ENCODE results near the gene PDE4D.
"Not testable (repeated sequence)": the region's sequence is repeated elsewhere in the genome, so short reads cannot be mapped to it uniquely, and the experiment has no call there.

The PDE4D gene

DNA sequence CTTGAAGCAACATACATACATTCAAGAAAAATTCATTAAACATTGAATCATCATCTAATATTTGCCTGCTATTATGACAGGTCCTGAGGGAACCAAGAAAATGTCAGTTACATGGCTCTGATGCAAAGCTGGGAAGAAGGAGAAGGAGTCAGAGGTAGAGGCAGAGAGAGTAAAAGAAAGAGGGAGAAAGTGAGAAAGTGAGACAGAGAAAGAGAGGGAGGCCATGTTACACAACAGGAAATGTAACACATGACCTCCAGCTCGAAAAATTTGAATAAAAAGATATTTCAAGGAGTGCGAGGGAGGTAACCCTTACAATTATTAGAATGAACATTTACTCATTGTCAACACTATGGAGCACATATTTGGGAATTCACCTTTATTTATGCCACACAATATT lies 189.7 kb downstream of the PDE4D start:
- no peak for DNase-seq (ENCODE audit: low read depth, low spot score)

DNA sequence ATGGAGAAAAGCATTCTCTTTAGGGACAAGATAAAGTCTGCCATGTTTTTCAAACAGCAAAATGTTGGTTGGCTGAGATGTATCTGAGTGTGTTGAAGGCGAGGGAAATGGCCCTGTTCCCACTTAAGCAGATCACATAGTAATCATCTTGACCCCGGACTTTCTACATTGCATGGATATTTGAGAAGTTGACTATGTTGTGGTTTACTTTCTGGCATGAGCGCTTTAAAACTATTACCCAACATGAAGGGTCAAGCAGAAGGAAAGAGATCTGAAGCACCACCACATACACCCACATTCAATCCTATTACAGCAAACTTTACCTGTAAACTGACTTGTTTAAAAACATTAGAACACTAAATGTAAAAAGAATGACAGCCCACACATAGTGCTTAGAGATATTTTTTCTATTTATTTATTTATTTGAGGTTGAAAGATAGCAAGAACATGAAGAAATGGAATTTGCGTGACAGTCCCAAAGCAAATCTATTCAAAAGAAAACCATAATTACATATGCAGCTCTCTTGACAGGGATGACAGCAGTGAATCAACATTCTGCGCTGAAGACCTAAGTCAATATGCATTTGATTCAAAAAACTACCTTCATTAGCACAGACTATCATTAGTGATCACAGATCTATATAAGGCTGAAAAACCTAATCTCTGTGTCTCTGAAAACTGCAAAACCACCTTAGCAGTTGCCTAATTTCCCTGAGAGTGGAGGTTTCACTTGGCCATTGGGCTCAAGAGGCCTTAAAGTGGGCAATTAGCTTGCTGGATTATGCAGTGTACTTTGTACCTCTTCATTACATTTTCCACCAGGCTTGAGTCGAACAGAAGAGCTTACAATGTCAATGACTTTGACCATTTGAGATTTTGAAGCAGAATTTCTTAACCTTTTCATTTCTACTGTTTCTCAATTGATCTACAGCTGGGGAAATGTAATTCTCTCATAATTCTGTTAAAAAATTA lies 195.0 kb downstream of the PDE4D start:
- DNase-seq (ENCODE audit: low read depth, low spot score) = no peak

DNA sequence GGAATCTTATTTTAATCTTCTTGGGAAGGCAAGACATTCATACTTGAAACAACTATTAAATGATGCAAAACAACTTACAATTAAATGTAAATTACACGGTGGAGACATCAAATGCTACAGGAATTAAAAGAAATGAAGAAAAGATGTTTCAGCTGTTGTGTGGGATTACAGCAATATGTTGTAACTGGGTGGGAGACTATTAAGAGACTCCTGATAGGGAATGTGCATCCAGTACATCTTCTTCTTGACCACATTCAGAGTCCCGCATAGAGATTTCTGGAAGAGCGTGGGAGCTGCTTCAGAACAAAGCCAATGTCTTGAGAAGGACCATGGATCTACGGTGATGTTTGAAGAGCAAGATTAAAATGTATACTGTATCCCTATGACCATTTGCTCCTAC lies 199.1 kb downstream of the PDE4D start:
- DNase-seq (ENCODE audit: low read depth, low spot score) = no peak

DNA sequence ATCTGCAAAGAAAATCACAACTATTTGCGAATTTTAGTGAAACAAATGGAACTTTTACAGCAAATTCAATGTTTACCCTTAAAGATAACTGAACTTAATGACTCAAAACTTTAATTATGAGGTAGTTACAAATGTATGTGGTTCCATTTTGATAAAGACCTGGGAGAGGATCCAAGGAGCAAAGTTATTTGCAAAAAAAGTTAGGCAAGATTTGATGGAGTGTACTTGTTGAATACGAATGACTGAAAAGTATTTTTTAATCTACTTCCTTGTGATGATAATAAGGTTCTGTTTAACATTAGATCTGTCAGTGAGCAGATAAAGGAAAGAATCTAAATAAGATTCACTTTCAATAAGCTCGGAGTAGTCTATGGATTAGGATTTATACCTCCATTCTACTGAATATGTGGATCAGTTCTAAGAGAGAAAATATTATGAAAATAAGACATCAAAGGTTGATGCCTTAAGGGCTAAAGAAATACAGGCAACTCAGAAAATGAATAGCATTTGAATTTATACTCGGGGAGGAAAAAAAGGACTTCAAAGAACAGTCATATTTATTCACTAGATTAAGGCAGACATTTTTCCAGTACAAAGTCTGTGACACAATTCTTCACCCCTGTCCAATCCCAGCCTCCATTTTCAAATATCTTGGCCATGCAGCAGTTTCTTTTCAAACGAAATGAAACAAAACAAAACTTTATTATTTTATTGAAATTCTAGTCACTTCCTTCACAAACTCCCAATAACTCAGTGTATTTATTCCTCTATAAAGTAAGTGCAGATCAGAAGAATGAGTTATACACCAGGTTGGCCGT lies 199.8 kb downstream of the PDE4D start:
- no peak for DNase-seq (ENCODE audit: low read depth, low spot score)

DNA sequence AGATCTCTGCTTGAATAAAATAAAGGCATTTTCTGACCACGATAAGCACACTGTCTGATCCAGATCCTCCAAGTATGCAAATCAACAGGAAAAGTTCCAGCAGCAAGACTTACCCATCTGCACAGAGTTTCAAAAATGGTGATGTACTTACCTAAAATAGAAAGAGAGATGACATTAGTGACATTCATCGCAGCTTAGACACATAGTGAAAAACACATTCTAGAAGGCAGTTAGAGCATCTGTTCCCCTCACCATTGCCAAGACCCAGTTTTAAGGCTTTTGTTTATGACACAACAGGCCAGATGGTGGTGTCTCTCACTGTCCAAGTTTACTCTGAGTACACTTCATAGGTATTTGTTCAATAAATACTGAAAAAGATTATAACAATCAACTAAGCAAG lies 207.7 kb downstream of the PDE4D start:
- no peak for DNase-seq (ENCODE audit: low read depth, low spot score)

DNA sequence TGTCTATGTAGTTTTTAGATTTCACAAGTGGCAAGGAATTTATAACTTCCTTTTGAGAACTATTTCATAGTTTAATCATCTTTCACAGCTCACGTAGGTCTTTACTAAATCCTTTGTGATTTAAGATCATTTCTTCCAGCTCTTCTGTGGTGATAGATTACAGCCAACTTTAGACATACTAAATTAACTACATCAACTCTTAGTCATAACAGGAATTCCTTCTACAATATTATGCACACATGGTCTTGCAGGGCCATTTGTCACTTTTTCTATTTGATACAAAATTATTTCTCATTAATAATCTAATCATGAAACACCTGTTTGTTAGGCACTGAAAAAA lies 208.4 kb downstream of the PDE4D start:
- DNase-seq (ENCODE audit: low read depth, low spot score) = no peak

DNA sequence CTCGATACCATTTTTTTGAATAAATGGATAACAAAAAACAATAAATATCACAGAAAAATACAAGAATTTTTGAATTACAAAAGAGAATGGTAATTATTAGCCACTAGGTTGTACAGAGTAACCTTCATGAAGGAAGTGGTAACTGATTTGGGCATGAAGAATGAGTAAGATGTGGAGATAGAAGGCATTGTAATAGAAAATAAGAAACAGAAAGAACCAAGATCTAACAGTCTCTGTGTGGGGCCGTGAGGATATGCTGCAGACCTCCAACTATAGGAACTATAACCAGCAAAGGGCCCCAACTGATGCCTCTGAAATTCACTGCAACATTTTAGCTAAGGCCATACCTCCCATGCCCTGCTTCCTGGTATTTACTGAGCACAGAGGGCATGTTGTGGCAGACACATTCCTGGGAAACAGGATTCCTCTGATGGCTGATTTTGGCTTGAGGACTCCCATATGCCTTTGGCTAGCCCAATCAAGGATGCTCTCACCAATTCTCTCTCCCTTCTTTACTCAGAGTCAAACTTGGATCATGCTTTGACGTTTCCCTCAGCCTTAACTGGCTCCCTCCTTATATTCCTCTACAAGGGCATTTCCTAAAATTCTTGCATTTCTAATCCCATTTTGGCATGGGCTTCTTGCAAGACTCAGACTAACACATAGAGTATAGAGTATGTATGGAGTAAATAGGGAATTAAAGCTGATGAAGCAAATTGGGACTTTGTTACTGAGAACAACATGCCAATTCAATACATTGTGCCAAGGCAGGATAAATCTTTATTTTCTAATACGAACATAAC lies 208.9 kb downstream of the PDE4D start:
- no peak for DNase-seq (ENCODE audit: low read depth, low spot score)

DNA sequence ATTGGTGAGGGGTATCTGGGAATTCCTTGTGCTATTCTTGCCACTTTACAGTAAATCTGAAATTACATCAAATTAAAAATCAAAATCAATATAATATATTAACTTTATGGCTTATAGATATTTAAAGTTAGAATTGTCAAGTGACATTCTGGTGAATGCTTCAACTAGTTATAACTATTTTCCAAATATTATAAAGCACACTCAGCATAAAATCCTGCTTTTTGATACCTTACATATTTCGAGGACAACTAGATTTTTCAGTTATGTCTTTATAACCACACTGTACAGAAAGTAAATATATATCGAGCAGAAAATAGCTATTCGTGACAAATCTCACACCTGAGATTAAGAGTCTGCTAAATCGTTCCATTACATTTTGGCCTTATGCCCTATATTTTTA lies 210.2 kb downstream of the PDE4D start:
- DNase-seq (ENCODE audit: low read depth, low spot score) = no peak

DNA sequence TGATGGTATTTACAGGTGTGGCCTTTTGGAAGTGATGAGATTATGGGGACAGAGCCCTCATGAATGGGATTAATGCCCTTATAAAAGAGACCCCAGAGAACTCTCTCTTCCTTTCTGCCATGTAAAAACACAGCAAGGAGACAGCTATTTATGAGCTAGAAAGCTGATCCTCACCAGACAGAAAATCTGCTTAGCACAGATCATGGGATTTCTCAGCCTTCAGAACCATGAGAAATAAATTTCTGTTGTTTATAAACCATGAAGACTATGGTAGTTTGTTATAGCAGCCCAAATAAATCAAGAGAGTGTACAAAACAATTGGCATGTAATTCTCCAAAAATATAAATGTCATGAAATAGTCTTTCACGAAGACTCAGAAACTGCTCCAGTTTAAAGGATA lies 211.0 kb downstream of the PDE4D start:
- DNase-seq (ENCODE audit: low read depth, low spot score) = no peak

DNA sequence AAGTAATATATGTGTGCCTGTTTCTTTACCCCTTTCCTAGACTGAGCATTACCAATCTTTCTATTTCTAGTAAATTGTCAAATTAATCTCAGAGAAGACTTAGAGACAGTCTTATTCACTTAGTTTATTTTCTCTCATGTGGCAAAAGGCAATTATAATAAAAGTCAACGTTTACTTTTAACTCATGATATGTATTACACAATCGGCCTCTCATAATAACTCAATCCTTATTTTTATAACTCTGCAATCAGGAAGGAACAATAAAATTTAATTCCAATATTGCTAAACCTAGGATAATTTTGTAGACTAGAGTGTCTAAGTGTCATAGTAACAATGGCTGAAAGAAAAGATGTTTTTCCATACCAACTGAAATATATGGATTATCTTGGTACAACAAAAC lies 214.6 kb downstream of the PDE4D start:
- no peak for DNase-seq (ENCODE audit: low read depth, low spot score)

DNA sequence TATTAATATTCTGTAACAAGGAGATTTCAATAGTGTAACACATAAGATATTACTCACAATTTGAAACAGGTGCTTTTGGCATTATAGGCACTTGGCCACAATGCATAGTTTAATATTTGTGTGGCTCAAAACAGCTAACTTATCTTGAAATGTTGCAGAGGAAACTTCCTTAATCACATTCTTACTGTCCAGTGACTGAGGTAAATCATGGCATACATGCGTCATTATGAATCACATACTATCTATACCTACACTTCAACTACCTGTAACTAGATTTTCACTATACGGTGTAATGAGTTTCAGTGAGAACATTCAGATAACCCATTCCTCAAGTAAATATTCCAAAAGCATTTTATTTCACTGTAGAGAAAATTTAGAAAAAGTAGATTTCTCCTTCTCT lies 218.8 kb downstream of the PDE4D start:
- no peak for DNase-seq (ENCODE audit: low read depth, low spot score)

DNA sequence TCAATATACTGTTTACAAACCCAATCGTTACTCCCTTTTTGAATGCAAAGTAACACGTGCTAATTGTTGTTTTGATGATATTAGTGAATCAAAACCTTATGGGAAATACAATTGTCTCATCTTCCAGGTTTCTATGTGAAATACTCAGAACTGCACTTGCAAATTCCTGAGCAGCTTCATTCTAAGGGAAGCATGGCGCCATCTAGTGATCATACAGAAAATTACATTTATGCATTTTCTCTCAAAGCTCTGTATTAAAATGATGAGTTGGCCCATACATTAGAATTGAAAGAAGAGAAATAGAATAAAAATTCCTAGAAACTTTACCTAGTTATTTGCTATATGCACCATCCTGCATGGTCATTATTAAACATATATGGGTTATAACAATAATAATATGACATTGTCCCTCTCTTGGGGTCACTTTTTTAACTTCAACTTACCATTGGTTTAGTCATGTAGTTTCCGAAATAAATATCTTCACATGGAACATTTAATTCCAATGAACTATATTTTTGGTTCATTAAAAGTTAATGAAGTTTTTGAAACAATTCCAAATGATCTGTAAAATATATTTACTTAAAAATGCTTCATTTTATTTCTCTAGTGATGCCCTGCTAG lies 220.0 kb downstream of the PDE4D start:
- peak; percentile 35 for DNase-seq (ENCODE audit: low read depth, low spot score)

DNA sequence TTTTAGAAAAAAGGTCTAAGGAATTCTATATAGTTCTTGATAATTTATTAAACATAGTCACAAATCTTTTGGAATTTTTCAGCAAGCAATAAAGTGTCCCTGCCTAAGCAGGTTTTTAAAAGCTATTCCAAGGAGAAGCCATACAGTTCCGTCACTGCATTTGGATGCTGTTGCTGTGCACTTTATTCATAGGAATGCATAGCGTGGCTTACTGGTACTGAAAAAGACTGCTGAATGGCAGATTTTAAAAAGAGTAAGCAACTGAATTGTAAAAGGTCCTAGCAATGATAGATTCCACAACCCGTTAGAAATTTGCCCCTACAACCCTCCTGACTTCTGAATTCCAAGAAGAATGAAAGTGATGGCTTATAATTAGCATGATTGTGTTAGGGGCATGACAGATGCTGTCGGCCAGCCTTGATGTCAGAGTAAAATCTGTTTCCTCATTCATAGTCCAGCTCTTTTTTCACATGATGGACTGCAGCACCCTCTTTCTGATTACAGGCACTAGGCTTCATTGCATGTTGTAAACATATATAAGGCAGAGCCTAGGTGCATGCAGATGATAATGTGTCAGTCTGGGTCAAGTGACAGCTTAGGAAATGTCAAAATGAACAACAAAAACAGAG lies 227.0 kb downstream of the PDE4D start:
- no peak for DNase-seq (ENCODE audit: low read depth, low spot score)

DNA sequence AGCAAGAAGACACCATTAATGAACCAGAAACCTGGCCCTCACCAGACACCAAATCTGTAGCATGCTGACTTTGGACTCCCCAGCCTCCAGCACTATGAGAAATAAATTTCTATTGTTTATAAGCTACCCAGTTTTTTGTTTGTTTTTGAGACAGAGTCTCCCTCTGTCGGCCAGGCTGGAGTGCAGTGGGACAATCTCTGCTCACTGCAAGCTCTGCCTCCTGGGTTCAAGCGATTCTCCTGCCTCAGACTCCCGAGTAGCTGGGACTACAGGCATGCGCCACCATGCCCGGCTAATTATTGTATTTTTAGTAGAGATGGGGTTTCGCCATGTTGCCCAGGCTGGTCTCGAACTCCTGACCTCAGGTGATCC lies 227.7 kb downstream of the PDE4D start:
- not testable (repeated sequence) for DNase-seq (ENCODE audit: low read depth, low spot score)

DNA sequence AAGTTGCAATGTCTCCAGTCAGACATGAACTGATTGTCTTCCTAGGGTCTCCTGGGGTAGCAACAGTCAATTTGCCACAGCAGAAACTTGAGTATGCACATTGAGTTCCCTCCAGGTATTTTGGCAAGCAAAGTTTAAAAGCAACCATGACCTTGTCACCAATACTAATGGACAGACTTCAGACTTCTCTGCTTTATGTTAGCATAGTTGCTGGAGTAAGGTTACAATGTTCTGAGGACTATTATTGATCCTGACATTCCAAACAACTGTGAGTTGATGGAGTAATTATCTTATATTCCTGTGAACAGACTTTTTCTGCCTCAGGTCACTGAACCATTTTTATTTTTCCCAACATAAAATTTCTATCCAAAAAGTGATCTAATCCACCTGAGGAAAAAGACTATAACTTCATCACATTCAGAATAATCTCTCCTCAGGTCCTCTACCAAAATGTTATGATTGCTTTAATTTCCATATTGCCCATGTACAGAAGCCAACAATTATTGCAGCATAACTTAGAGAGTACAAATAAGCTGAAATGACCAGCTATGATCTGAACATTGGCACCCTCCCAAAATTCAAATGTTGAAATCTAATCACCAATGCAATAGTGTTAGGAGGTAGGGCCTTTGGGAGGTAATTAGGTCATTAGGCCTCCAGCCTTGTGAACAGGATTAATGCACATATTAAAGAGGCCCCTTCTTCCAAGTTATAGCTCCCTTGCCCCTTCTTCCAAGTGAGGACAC lies 228.3 kb downstream of the PDE4D start:
- DNase-seq (ENCODE audit: low read depth, low spot score) = no peak

DNA sequence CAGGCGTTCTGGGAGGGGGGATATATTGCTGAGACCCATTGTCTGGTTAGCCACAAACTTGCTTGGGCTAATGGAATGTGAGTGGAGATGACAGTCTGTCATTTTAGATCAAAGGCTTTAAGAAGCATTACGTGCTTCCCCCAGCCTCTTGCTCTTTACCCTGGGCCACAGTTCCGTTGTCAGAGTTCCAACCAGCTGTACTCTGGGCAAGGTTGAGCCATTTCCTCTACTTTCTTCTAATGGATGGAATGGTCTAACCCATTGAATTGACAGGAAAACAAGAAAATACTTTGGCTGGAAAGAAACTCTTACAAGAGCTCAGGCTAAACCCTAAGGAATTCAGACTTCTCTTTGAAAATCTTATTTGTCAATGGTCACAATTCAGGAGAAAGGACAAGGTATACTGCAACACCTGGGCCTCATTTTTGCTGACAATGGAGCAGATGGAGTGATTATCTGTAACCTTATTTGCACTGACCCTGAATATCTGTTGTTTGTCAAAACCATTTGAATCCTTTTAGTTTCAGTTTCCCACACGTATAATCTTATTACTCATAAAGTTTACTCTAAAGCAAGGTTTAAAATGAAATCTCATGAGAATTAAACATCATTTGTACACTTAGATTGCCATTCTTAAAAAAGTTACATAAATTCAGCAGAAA lies 231.4 kb downstream of the PDE4D start:
- no peak for DNase-seq (ENCODE audit: low read depth, low spot score)

DNA sequence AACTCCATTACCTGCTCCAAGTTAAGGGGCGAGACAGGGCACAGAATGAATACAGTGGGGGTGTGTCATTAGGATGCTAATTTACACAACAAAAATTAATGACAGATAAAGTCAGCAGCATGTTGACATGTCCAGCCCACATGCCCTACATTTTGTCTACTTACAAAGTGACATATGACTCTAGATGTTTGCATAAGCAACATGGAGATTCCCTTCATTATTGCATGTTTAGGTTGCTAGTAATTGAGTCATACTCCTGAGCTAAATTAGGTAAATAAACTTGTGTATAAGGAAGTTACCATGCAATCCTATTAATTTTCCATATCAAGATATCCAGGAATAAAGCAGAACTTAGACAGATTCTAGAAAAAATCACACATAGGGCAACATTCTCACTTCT lies 232.2 kb downstream of the PDE4D start:
- DNase-seq (ENCODE audit: low read depth, low spot score) = no peak

DNA sequence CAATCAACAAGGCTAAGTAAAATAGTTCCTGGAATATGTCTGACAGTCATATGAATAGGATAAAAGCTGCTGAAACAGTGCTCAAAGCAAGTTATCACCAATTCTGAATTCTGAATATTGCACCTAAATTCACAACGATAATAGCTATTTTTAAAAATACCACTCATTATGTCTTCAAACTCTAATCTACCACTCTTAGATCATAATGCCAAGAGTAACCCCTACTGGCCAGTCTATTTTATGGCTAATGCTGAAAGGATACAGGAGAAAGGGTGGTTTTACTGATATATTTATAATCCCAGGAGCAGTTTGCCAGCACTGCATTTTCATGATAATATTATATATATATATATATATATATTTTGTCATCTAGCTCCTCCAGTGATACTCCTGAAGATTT lies 232.8 kb downstream of the PDE4D start:
- peak; percentile 29 for DNase-seq (ENCODE audit: low read depth, low spot score)

DNA sequence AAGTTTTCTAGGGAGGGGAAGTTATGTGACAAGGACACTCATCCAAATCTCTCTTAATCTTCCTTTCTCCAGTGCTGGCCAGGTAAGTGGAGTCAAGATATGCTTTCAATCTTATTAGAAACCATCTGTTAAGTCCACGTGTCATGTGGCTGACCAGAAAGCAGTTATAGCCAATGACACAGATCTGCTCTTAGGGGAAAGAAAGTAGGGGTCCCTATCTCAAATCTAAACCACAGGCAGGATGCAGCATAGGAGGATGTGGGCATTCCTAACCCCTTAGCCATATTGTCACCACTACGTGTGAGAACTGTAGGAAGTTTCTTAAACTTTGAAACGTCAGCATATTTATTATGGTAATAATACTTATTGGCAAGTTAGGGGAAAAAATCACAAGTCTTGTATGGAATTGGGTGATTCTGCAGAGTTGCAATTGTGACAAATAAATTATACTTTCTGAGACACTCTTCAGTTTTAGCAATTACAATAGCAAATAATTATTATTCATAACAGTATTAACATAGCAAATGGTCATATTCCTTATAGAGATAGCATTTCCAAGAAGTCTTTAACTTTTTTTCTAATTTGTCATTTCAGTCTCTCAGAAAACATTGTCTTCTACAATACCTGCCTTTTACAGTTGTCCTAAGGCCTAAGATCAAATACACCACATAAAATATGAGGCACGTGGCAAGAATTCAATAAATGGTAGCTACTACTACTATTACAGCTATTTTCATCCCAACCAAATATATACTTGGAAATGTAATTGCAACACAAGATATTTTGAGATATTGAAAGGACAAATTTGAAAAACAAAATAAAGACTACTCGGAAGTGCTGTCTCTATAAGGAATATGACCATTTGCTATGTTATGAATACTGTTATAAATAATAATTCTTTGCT lies 236.9 kb downstream of the PDE4D start:
- no peak for DNase-seq (ENCODE audit: low read depth, low spot score)
